ENCODE measurements around the gene AK2.
A peak's percentile ranks its signal among the peaks of the same experiment; 100 is the strongest.
"Not testable (repeated sequence)": the region's sequence is repeated elsewhere in the genome, so short reads cannot be mapped to it uniquely, and the experiment has no call there.

The AK2 gene

DNA sequence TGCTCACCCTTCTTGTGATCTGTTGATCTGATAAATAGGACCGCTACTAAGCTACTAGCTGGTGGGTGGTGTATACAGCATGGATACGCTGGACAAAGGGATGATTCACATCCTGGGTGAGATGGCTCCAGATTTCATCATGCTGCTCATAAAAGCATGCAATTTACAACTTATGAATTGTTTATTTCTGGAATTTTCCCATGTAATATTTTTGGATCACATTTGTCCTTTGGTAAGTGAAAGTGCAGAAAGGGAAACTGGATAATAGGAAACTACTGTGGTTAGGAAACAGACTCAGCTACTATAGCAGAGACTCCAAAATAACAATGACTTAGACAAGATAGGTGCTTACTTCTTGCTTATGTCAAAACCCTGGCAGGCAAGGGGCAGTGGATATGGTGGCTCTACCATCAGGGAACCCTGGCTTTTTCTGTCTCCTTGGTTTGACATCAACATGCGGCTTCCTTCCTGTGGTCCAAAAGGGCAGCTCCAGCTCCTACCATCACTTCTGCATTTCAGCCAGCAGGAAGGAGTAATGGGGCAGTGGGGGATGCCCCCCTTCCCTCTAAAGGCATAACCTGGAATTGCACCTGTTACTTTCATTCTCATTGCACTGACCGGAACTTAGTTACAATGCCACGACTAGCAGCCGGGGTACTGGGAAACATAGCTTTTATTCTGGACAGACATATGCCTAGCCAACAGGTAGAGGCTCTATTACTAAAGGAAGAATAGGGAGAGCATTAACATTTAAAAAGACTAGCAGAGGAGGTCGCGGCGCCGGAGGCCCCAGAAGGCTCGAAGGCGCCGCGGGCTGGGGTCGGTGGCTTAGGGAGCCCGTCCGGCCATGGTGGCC is 13.8 kb upstream of the AK2 start:
- no peak for DNase-seq

DNA sequence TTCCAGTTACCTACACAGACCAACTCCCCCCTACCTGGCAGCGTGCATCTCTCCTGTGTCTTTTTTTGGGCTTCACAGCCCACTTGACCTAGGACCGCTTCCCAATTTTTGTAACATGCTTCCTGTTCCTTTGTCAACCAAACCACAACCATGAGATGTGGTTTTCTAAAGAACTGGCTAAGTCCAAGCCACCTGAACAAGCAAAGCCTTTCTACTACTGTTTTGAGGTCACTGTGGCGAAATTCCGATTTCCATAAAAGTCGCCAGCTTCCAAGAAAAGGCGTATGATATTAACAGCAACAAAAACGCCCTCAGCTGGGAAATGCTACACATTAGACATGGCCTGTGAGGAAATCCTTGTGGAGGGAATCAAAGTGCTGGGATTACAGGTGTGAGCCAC is 12.7 kb upstream of the AK2 start:
- DNase-seq = no peak

DNA sequence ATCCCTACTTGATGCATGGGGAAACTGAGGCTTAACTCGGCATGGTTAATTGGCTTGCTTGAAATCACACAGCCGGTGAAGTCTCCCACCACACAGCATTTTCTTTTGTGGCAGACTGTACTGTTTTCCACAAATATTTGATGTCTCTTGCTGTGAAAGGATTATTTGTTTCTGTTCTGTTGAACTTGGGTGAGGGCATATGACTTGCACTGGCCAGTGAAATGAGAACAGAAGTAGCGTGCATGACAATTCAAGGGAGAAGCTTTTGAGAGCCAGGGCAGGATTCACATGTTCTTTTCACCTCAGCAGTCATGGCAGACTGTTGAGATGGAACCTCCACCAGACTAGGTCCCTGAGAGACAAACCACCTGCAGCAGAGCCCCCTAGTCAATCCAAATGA is 11.7 kb upstream of the AK2 start:
- no peak for DNase-seq

DNA sequence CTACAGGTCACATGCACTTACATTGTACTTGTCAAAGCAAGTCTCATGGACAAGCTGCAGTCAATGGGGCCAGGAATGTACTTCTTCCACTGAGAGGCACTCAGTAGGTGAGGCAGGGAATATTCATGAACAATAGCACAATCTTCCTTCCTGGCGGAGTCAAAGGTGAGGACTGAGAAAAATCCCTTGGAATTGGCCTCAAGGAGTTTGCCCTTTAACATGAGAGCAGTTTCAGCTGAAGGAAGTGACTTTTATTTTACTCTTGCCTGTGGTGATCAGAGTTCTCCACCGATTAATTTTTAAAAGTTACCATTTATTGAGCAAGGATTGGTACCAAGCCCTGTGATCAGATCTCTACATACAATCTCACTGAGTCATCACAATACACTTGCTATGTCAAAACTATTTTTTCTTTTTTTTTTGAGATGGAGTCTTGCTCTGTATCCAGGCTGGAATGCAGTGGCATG is 11.2 kb upstream of the AK2 start:
- DNase-seq = no peak

DNA sequence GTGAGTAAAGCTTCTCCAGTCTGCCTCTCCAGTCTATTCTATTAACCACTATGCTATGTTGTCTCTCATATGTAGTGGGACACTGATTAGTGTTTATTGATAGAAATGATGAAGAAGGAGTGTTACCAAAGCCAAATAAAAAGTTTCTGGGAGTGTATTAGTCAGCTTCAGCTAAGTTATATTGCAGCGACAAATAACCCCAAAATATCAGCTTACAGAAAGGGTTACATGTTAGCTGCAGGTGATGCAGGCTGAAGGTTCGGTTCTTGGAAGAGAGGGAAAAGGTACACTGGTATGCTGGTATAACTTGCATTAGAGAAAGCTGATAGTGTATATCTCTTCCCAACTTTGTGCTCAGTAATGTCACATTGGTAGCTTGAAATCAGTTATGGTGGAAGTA is 10.6 kb upstream of the AK2 start:
- DNase-seq = no peak

DNA sequence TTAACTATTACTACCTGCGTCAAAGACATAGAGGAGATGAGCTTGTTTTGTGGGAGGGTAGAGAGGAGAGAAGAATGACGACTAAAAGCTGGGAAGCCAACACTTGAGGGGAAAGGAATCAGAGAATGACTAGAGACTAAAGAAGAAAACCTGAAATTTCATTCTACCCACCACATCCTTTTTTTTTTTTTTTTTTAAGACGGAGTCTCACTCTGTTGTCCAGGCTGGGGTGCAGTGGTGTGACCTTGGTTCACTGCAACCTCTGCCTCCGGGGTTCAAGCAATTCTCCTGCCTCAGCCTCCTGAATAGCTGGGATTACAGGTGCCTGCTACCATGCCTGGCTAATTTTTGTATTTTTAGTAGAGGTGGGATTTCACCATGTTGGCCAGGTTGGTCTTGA is 9.6 kb upstream of the AK2 start:
- DNase-seq = not testable (repeated sequence)

DNA sequence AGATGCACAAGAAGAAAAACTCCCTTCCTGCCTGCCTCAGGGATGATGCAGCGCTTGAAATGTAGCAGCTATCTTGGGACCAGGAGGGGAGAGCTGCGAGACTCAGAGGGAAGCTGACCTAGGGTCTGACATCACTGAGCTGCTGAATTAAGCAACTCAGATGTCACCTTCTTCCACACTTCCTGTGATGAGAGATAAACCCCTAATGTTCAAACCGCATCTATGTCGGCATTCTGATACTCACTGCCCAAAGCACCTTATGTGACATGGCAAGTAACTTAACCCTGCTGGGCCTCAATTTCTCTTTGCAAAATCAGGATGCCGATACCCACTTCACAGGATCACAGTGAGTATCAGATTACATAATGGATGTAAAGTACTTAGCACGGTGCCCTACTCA is 9.1 kb upstream of the AK2 start:
- DNase-seq = no peak

DNA sequence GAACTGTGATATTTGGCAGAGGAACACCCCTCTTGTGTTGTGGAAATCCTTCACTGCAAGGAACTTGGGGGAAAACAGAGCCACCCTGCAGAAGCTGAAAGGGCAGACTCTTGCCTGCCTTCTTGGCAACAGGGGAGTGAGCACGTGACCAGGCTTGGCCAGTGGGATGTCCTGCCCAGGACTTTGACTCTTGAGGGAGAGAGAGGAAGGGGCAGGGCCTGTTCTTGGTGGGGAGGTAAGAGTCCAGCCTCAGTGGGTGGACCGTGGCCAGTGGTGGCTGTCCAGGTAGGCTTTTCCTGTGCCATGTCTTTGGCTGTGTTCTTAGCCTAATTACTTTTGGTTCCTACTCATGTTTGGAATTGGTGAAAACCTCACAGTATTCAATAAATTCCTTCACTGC is 8.6 kb upstream of the AK2 start:
- DNase-seq = no peak

DNA sequence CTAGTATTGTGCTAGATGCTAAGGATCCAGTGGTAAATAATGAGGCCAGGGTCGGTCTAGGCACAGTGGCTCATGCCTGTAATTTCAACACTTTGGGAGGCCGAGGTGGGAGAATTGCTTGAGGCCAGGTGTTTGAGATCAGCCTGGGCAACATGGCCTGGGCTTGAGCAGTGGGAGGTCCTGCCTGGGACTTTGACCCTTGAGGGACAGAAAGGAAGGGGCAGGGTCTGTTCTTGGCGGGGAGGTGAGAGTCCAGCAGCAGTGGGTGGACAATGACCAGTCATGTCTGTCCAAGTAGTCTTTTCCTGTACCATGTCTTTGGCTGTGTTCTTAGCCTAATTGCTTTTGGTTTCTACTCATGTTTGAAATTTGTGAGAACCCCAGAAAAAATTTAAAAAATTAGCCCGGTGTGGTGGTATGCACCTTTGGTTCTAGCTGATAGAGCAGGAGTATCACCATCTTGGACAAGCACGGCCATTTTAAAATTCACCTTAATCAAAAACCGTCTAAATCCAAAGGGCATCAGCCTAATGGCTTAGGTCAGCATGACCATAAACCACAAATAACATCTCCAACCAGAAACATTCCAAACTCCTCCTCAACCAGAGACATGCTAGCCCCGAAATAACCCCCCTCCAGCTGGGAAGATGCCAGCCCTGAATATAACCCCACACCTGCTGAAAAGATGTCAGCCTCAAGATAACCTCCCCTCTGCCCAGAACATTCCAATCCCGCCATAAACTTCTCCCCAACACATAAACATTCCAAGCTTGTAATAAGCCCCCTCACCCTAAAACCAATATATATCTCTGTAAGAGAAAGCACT is 6.8 kb upstream of the AK2 start:
- DNase-seq = no peak

DNA sequence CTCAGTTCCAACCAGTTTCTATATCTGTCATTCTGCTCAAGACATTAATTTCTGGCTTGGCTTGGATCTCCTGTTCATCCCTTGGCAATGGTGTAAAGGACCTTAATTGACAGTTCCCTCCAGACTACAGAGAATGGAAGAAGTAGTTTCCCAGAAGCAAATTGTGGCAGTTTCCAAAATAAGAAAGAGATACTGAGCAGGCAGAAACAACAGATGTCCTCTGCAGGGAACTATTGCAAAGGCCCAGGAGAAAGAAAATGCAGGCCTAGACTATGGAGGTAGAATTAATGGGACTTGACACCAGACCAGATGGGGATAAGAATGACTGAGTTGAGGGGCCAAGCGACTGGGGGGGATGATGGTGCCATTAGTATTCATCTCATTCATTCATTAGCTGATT is 6.1 kb upstream of the AK2 start:
- peak; percentile 9 for DNase-seq

DNA sequence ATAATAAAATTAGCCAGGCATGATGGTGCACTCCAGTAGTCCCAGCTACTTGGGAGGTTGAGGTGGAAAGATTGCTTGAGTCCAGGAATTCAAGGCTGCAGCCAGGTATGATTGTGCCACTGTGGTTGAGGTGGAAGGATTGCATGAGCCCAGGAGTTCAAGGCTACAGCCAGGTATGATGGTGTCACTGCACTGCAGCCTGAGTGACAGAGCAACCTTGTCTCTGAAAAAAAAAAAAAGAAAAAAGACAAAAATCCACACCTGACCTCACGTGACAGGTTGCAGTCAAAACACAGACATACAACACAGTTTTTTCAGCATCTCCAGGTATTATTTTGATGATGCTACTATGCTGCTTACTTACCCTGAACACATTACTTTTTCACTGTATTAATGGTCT is 4.3 kb upstream of the AK2 start:
- no peak for DNase-seq

DNA sequence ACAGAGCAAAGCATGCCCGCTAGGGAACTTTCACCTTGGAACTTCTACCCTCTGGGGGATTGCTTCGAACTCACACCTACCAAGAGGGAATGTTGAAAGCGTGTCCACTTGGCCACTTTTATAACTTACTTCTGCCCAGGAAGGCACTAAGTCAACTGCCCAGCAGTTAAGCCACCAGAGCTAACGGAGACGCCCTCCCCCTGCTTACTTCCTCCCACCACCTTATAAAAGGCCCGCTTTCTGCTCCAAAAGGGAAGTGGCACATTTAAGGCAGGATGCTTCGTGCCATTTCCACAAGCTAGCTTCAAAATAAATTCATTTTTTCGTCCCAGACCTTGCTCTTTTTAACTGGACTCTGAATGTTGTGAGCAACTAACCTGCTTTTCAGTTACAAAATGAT is 3.2 kb upstream of the AK2 start:
- no peak for DNase-seq

DNA sequence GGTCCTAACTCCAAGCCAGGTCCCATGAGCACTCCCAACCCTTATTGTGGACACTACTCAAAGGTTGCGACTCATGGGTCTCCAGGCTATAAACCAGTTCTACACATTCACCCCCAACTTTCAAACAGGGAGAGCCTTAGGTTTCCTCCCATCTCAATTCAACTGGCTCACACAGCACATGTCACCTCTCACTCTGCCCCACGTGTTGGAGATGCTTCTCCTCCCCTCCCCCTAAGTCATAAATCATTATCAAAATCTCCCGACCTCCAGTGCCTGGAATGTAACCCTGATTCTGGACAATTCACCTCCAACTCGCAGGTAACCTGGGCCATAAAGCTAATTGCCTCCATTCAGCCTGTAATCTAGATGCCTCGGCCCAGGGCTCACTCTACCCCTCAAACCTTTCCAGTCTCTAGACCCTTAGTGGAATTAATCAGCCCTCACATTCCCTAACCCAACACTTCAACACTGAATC is 595 bp downstream of the AK2 start:
- DNase-seq = no peak

DNA sequence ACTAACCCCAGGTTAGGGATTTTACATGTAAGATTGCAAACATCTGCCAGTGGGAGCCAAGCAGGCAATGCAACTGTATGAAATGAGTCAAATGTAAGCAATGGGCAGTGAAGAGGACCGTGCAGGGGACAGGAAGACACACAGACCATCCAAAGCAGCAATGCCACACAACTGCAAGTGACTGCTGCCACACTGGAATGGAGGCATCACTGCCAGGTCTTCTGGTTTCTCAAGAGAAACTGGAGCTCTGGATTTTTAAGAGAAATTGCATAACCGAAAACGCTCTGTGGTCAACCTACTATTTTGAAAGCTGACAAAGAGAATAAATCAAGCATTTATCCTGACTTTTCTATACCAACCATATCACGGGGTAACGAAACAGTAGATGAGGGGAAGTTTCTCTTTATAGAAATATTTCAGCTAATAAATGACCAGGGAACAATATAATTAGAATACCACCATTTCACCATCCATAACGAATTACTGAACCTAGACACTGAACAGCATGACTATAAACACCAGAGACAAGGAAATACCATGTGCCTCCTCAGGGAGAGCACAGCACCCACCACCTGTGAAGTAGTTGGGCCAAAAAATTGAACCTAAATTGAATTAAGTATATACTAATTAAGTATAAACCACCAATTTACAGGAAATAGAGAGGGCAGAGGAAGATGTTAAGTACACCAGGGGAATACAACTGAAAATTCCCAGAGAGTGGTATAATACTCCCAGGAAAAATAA is 4.4 kb downstream of the AK2 start:
- no peak for DNase-seq

DNA sequence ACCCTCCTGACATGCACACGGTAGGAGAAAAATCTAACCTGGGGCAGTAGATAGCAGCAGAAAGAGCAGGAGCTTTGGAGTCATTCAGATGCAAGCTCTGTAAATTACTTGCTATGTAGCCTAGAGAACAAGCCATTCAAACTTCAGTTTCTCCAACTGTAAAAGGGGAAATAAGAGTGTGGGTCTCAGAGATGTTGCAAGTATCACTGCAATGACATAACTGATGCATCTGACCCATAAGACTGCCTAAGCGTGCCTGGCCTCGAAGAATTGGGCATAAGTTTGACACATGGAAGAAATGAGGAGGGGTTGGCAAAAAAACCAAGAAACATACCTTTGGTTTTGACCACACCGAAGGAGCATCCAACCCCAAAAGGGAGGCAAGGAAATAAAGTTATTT is 5.2 kb downstream of the AK2 start:
- DNase-seq = no peak

DNA sequence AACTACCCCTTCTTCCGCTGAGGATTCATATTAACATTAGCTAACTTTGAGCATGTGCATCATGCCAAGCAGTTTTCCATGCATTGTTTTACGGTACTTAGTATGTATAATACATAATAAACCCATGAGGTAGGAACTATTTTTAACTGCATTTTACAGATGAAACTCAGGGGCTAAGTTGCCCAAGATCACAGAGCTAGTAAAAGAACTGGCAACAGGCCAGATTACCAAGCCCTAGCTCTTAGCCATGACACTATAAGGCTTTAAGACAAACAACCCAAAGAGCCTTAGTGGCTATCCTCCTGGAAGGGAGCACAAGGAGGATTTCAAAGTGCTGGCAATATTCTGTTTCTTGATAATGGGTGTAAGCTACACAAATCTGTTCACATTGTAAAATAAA is 6.1 kb downstream of the AK2 start:
- no peak for DNase-seq

DNA sequence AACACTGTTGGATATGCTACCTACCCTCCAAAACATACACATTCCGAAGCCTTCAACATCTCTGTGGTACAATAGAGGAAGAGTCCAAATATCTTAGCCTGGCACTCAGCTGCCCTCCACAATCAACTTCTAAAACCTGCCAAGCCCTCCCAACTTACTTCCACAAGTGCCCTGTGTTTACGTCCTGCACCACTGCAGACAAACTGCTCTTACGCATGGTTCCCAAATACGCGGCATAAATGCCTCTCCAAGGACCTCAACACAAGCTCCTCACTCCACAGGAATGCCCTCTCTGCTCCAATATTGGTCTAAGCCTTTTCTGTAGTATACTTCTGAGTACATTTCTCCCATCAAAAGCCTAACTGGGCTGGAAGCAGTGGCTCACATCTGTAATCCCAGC is 6.8 kb downstream of the AK2 start:
- DNase-seq = no peak

DNA sequence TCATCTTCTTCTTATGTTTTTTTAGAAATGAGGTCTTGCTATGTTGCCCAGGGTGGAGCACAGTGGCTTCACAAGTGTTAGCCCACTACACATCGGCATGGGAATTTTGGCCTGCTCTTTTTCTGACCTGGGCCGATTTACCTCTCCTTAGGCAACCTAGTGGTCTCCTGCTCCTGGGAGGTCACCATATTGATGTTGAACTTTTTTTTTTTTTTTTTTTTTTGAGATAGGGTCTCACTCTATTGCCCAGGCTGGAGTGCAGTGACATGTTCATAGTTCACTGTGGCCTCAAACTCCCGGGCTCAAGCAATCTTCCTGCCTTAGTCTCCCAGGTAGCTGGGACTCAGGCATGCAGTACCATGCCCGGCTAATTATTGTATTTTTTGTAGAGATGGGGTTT is 7.5 kb downstream of the AK2 start:
- no peak for DNase-seq

DNA sequence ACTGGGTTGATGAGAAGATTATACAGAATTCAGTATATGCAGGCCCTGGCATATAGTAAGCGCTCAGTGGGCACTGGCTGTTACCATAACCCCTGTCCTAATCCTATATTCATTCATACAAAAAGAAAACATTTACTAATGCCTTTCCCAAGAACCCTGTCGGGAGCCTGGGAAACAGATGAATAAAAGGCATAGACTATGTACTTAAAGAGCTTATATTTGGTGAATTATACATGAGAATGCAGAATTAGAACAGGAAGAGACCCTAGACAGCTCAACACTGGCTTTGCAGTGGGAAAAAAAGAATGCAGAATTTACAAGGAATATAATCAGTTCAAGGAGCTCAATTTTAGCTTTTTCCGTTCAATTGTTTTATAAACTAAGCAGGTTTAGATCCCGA is 10.9 kb downstream of the AK2 start:
- no peak for DNase-seq

DNA sequence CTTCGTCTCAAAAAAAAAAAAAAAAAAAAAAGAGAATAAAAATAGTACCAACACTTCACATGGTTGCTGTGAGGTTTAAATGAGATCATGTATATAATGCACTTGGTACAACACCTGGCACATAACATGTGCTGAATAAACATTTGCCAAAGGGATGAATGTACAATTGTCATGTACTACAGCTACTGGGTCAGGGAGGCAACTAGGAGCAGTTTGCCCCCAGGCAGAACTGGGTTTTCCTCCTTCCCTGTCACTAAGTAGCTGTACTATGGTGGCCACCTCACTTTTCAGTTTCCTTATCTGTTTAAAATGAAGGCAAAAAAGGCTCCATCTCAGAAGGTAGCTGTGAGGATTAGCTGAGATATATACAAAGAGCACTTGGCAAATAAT is 11.5 kb downstream of the AK2 start:
- no peak for DNase-seq

DNA sequence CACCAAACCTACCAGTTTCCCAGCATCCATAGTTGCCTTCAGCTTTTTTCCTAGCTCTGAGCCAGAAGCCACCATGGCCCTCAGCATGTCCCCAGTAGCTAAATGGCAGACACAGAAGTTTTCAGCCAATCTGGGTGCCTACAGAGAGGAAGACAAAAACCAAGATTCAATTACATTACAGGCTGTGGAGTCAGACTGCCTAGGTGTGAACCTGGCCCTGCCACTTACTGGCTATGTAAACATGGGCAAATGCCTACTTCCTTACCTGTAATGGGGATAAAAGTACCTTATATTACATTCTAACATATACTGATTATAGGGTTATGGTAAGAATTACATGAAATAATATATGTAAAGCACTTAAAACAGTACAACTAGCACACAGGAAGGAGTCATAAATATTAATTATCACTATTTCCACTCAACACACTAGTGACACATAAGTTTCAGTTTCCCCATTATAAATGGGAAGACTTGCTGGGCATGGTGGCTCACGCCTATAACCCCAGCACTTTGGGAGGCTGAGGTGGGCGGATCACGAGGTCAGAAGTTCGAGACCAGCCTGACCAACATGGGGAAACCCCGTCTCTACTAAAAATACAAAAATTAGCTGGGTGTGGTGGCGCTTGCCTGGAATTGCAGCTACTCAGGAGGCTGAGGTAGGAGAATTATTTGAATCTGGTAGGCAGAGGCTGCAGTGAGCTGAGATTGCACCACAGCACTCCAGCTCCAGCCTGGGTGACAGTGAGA is 12.1 kb downstream of the AK2 start:
- not testable (repeated sequence) for DNase-seq

DNA sequence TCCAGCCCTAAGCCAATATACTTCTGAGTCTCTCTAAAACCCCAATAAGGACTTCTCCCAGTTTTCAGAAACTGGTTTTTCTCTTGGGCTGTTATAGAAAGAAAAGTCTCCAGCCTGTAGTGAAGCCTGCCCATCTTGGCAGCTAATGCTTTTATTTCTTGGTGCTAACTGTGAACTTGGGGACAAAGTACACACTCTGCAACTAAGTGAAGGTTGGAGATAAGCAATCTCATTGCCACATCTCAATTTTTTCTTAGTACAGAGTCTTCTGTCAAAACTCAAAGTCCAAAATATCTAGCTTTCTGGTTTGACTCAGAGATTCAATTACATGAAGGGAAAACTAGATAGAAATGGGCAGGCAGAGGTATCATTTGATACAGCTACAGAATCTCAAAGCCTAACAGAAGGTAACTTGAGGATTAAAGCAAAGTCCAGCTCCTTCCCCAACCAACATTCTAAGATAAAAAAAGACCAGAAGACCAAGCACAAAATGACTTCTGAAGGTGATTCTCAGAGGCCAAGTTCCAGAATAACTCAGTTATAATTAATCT is 14.0 kb downstream of the AK2 start:
- DNase-seq = no peak

Measured in retina (tissue), 1 donor.